Measurements from ENCODE around the gene SNRNP70.

The SNRNP70 gene

GRCh38 chr19:49148044-49148682 is 62.9 kb downstream of the SNRNP70 start:
- no peaks in the 10 kb centered on the region for H3K9me3 ChIP-seq (ENCODE audit: low read depth, low read length)
- no peak for TF ChIP-seq EZH2 (IDR thresholded peaks at IDR 0.05)
- TF ChIP-seq POLR2AphosphoS5 (IDR thresholded peaks at IDR 0.05; ENCODE audit: borderline replicate concordance, low read depth, low read length): no peak
- no peak for TF ChIP-seq FOXP2 (optimal IDR thresholded peaks at IDR 0.05; ENCODE audit: control extremely low read depth, extremely low read length, insufficient read depth)
- H3K4me3 ChIP-seq: no peak overlapping the region; the same call in 1 of the 2 replicates
- DNase-seq (ENCODE audit: low read depth, low spot score): no peak
- peak overlapping the region; percentile 19; the same call in 1 of the 2 replicates for H3K27ac ChIP-seq
- no peak overlapping the region for H3K9ac ChIP-seq (ENCODE audit: insufficient read length)
- peaks cover 8% of the 10 kb centered on the region for H3K36me3 ChIP-seq (ENCODE audit: insufficient read depth, low read length)

GRCh38 chr19:49148784-49149651 is 63.8 kb downstream of the SNRNP70 start:
- peak overlapping the region; percentile 99 for H3K4me3 ChIP-seq
- no peaks in the 10 kb centered on the region for H3K9me3 ChIP-seq (ENCODE audit: low read depth, low read length)
- peak overlapping the region; percentile 91 for H3K9ac ChIP-seq (ENCODE audit: insufficient read length)
- peaks cover 8% of the 10 kb centered on the region for H3K36me3 ChIP-seq (ENCODE audit: insufficient read depth, low read length)
- DNase-seq (ENCODE audit: low read depth, low spot score): peak; percentile 76
- peak; percentile 77 for TF ChIP-seq POLR2AphosphoS5 (IDR thresholded peaks at IDR 0.05; ENCODE audit: borderline replicate concordance, low read depth, low read length)
- no peak for TF ChIP-seq FOXP2 (optimal IDR thresholded peaks at IDR 0.05; ENCODE audit: control extremely low read depth, extremely low read length, insufficient read depth)
- peak overlapping the region; percentile 85 for H3K27ac ChIP-seq

GRCh38 chr19:49149652-49150105 is 64.4 kb downstream of the SNRNP70 start:
- H3K9me3 ChIP-seq (ENCODE audit: low read depth, low read length): no peaks in the 10 kb centered on the region
- H3K36me3 ChIP-seq (ENCODE audit: insufficient read depth, low read length): peaks cover 8% of the 10 kb centered on the region
- peak overlapping the region; percentile 99 for H3K4me3 ChIP-seq
- TF ChIP-seq EZH2 (IDR thresholded peaks at IDR 0.05): no peak
- no peak for TF ChIP-seq FOXP2 (optimal IDR thresholded peaks at IDR 0.05; ENCODE audit: control extremely low read depth, extremely low read length, insufficient read depth)
- TF ChIP-seq POLR2AphosphoS5 (IDR thresholded peaks at IDR 0.05; ENCODE audit: borderline replicate concordance, low read depth, low read length): peak; percentile 64
- H3K27ac ChIP-seq: peak overlapping the region; percentile 85
- H3K9ac ChIP-seq (ENCODE audit: insufficient read length): peak overlapping the region; percentile 91
- DNase-seq (ENCODE audit: low read depth, low spot score): peak; percentile 74

GRCh38 chr19:49150106-49150943 is 65.1 kb downstream of the SNRNP70 start:
- TF ChIP-seq EZH2 (IDR thresholded peaks at IDR 0.05) (no peak), POLR2AphosphoS5 (IDR thresholded peaks at IDR 0.05; ENCODE audit: borderline replicate concordance, low read depth, low read length) (peak; percentile 21)
- Histone ChIP-seq H3K27ac (peak overlapping the region; percentile 85), H3K9ac (ENCODE audit: insufficient read length) (peak overlapping the region; percentile 91), H3K4me3 (peak overlapping the region; percentile 99), H3K36me3 (ENCODE audit: insufficient read depth, low read length) (peaks cover 4% of the 10 kb centered on the region), H3K9me3 (ENCODE audit: low read depth, low read length) (no peaks in the 10 kb centered on the region)
- DNase-seq (ENCODE audit: low read depth, low spot score): no peak

- Histone ChIP-seq H3K27ac (peak overlapping the region; percentile 85), H3K9me3 (ENCODE audit: low read depth, low read length) (no peaks in the 10 kb centered on the region), H3K4me3 (peak overlapping the region; percentile 99), H3K9ac (ENCODE audit: insufficient read length) (peak overlapping the region; percentile 91), H3K36me3 (ENCODE audit: insufficient read depth, low read length) (no peaks in the 10 kb centered on the region; the same call in 1 of the 2 replicates)
- TF ChIP-seq POLR2AphosphoS5 (IDR thresholded peaks at IDR 0.05; ENCODE audit: borderline replicate concordance, low read depth, low read length) (no peak), EZH2 (IDR thresholded peaks at IDR 0.05) (no peak), FOXP2 (optimal IDR thresholded peaks at IDR 0.05; ENCODE audit: control extremely low read depth, extremely low read length, insufficient read depth) (no peak)
- no peak for DNase-seq (ENCODE audit: low read depth, low spot score)
Measured at GRCh38 chr19:49150944-49151243, 65.6 kb downstream of the SNRNP70 start.

GRCh38 chr19:49151267-49152118 is 66.2 kb downstream of the SNRNP70 start:
- Histone ChIP-seq H3K27ac (peak overlapping the region; percentile 85; the same call in 1 of the 2 replicates), H3K9me3 (ENCODE audit: low read depth, low read length) (no peaks in the 10 kb centered on the region), H3K36me3 (ENCODE audit: insufficient read depth, low read length) (no peaks in the 10 kb centered on the region), H3K9ac (ENCODE audit: insufficient read length) (peak overlapping the region; percentile 12), H3K4me3 (peak overlapping the region; percentile 99)
- TF ChIP-seq POLR2AphosphoS5 (IDR thresholded peaks at IDR 0.05; ENCODE audit: borderline replicate concordance, low read depth, low read length) (peak; percentile 67), FOXP2 (optimal IDR thresholded peaks at IDR 0.05; ENCODE audit: control extremely low read depth, extremely low read length, insufficient read depth) (no peak)
- peak; percentile 70 for DNase-seq (ENCODE audit: low read depth, low spot score)

- H3K9me3 ChIP-seq (ENCODE audit: low read depth, low read length): no peaks in the 10 kb centered on the region
- DNase-seq (ENCODE audit: low read depth, low spot score): no peak
- no peak for TF ChIP-seq EZH2 (IDR thresholded peaks at IDR 0.05)
- peak overlapping the region; percentile 99 for H3K4me3 ChIP-seq
- no peaks in the 10 kb centered on the region for H3K36me3 ChIP-seq (ENCODE audit: insufficient read depth, low read length)
- no peak overlapping the region for H3K27ac ChIP-seq
- no peak overlapping the region for H3K9ac ChIP-seq (ENCODE audit: insufficient read length)
Measured at GRCh38 chr19:49152119-49152550, 66.9 kb downstream of the SNRNP70 start.
